GM18867 (cell line): ENCODE data around the gene CTIF.
A peak's percentile ranks its signal among the peaks of the same experiment; 100 is the strongest.

ENCODE experiments used
- ATAC-seq: cut with Tn5 transposase; IDR thresholded peaks from one replicate; pipeline ENCODE4 v1.9.1; 2021; ENCODE audit warnings: mild to moderate bottlenecking, moderate library complexity; ENCODE audit not compliant: unreplicated experiment

The CTIF gene

DNA sequence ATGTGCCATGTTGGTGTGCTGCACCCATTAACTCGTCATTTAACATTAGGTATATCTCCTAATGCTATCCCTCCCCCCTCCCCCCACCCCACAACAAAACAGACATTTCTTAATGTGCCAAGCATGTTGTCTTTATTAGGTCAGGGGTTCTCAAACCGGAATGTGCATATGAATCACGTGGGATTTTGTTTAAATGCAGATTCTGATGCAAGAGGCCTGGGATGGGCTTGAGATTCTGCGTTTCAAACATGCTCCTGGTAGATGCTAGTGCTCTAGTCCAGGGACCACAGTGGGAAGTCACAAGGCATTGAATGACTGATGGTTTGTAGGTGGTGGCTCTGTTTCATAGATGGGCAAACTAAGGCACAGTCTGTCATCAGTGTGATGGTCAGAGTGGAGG lies 227.2 kb downstream of the CTIF start:
- ATAC-seq = no peak

GRCh38 chr18:48766487-48766886 lies 227.7 kb downstream of the CTIF start:
- ATAC-seq = no peak

GRCh38 chr18:48767090-48767690 lies 228.4 kb downstream of the CTIF start:
- peak; percentile 50 for ATAC-seq

DNA sequence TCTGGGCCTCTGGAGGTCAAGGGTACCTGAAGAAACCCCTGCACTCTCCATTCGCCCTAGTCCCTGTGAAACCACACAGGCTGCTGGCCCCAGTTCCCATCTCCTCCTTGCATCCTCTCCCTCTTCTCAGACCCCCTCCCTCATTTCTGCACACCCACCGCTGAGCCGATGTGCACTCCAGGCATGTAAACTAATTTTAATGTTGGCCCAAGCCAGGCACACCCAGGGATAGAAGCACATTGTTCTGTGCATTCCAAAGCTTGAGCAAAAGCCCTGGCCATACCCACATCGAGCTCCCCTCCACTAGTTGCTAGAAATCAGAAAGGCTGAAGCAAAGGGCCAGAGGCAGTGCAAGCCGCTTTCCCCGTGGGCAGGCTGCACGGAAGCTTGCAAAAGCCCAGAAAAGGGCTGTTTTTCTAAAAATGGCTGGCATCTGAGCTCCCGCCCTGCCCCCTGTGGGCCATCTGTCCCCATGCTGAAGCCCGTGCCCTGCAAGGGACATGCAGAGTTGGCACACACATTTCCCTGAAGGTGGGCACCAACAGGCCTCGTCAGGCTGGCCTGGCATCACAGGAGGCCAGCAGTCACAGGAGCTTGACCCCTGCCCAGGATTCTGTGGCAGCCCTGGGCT lies 230.3 kb downstream of the CTIF start:
- ATAC-seq = no peak

DNA sequence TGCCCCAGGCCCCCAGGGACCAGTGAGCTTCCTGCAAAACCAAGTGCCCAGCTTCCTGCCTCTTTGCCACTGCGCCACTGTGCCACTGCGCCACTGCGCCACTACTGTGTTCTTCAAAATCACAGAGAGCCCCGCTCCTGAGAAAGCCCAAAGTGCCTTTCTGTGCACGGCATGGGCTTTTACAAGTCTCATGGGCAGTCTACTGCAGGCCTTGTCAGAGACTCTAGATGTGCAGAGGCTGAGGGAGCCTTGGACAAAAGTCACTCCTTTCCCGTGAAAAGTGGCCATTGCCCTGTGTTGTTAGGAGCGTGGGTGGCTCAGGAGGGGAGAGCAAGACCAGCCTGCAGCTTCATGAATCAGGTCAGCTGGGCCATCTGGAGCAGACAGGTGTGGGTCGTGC lies 231.4 kb downstream of the CTIF start:
- ATAC-seq = no peak

- no peak for ATAC-seq
Measured at GRCh38 chr18:48771641-48772375, 233.0 kb downstream of the CTIF start.

DNA sequence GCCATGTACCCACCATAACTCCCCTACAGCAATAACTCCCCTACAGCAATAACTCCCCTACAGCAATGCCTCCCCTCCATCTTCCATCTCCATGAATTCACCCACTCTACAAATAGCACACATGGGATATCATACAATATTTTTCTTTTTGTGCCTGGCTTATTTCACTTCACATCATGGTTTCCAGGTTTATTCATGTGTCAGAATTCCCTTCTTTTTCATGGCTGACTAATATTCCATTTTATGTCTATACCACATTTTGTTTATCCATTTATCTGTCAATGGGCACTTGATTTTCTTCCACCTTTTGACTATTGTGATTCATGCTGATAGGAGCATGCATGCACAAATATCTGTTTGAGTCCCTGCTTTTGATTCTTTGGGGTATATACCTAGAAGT lies 233.6 kb downstream of the CTIF start:
- ATAC-seq = no peak

DNA sequence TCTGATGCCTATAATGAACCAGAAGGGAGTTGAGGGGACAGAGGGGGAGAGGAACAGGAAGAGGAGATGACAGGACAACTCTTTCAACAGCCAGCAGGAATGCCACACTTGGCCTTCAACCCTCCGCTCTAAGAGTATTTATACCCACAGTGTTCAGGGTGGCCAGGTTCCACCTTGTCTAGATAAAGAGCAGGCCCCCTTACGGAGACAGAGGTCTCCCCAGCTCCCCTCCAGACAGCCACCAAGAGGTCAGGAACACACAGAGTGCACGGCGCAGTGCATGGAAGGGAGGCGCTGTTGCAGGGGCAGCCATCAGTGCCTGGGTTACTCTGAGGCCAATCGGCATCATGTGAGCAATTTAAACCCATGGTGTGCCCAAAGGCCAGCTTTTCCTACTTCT lies 235.0 kb downstream of the CTIF start:
- ATAC-seq = no peak

DNA sequence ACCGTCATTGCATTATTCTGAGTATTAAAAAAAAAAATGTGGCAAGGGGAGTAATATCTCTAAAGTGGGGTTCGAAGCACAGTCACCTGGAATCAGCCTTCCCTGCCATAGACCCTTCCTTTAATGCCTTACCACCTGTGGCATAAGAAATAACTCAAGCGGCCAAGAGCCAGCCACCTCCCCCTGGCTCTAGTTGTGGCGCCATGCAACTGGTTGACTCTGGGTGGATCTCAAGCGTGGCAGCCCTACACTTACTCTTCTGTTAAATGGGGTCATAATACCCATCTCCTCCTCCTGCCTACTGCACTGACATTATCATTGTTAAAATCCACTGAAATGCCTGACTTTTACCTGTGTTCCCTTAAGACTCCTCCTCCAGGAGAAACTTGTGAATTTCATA lies 236.1 kb downstream of the CTIF start:
- ATAC-seq = no peak

GRCh38 chr18:48775372-48776155 lies 236.7 kb downstream of the CTIF start:
- ATAC-seq = no peak

DNA sequence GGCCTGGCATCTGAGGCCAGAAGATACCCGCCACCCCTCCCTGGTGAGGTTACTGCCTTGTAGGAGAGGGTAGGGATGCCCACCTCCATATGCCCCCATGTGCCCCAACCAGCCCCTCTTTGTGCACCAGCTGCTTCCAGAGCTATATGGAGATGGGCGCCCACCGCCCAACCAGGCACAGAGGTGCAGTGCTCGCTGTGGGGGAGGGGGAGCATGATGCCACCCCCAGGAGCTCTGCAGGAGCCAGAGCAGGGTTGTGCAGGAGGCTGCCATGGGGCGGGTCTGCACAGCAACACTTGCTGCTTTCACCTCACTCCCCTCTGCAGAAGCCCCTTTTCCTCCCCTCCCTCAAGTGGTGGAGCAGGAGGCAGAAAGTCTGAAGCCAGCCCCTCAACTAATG lies 237.3 kb downstream of the CTIF start:
- ATAC-seq = no peak

- ATAC-seq = no peak
Measured at GRCh38 chr18:48776641-48777025, 237.8 kb downstream of the CTIF start.

DNA sequence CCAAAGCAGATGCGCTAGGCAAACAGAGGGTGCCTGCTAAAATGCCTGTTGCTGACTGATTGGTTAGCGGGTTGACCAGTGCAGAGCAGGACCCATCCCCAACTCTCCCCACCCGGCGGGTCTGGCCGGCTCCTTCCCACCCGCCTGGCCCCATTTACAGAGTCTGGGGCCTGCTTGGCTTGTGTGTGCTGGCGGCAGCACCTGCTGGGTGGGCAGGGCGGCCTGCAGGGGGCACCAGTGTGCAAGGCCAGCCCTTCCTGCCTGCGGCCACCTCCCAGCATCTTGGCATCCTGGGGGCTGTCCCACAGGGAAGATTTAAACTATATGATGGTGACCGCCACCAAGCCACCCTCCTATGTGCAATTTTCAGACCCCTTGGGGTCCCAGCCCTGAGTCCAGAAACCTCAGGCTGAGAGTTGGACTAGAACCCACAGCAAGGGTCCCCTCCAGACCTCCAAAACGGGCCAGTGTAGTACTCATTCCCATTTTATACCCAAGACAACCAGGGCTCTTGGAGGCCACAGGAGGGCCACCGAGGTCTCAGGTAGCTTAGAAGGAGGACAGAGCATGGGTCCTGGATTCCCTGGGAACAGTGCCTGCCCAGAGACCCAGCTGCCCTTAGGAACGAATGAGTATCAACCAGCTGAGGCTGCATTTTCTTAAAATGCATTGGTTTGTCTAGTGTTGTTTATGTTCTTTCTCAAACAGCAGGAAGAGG lies 238.4 kb downstream of the CTIF start:
- peak; percentile 76 for ATAC-seq

- no peak for ATAC-seq
Measured at GRCh38 chr18:48777744-48778116, 238.9 kb downstream of the CTIF start.

DNA sequence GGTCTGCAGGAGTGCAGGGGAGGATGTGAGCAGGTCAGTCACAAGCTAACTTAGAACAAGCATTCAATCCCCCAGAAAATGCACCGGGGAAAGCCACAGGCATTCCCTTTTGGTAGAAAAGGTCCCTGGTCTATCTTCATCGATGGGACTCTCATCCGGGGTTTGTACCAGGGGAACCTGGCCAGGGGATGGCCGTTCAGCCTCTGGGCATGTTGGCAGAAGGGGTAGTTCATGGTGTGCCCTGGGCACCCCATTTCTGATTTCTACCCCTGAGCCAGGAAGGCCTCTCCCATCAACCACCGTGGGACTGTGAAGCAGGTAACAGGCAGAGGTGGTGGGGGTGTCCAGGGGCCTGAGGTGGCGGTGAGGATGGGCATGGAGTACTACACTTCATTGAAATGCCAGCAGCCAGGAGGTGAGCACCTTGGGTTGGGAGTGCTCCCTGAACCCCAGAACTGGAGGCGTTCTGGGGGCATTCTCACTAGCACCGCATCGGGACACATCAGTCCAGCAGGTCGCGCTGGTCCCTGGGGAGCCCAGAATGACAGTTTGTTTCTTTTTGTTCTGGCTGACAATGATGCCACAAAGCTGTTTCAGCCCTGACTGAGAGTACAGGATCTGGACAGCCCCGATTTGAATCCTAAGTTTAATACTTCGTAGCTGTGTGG lies 239.6 kb downstream of the CTIF start:
- ATAC-seq = no peak

- no peak for ATAC-seq
Measured at GRCh38 chr18:48779462-48779861, 240.6 kb downstream of the CTIF start.

DNA sequence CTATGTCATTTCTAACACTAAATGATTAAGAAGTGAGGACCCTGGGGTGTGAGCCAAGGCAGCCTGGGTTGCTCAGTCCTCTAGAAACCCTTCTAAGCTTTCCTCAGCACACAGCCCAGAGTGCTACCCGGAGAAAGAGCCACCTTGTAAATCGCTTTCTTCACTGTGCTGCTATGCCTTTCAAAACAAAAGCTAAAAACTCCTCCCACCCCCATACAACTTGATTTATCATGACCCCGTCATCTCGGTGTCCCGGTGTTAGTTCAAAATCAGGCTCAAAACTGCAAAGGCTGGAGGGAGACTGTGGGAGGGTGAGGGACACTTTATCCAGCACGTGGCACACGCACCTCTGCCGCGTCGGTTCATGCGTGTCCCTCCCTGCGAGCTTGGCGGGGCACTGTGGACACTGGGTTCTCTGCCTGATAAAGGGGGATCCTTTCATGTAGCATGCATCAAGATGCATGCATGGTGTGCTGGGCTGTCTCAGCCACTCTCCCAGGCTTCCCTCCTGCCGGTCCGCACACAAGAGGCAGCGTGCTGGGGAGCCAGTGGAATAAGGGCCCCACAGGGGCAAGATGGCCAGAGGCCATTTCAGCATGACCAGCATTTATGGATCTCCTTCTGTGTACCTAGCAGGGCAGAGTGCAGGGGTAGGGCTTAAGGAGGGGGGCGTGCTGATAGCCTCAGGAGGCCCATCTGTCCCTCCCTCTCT lies 241.5 kb downstream of the CTIF start:
- ATAC-seq = no peak

- ATAC-seq = no peak
Measured at GRCh38 chr18:48780913-48781162, 242.0 kb downstream of the CTIF start.

GRCh38 chr18:48781163-48781987 lies 242.5 kb downstream of the CTIF start:
- no peak for ATAC-seq
